H1 (cell line): ENCODE data around the gene EXD2. TPM values are rescaled to one million over a fixed set of nuclear protein-coding genes. Genes with fewer than 3 reads are reported as not detected.

Source experiments
- CTCF ChIA-PET: fragments of 300-600 bp; sonication (Branson Sonifier 250); formaldehyde crosslinking; loops from one replicate; lab custom pipeline; 2021; ENCODE audit not compliant: partially characterized antibody; lab: Charles Lee
- POLR2A ChIA-PET: fragments of 300-600 bp; sonication (Branson Sonifier 250); formaldehyde crosslinking; loops from one replicate; lab custom pipeline; 2021; ENCODE audit warnings: inconsistent platforms; ENCODE audit not compliant: partially characterized antibody; lab: Charles Lee
- DNase-seq, 2 experiments: peaks; one replicate each; pipeline versions ENCODE4 v3.0.0 to v3.0.0-alpha.2; 2010 to 2022; ENCODE audit warnings: low spot score in 2 of 2, low read depth in 1 of 2, mixed read lengths in 1 of 2
- FAIRE-seq: peaks from 2 replicates; lab custom pipeline; 2011; peaks lifted over from hg19 to GRCh38; lab: Jason Lieb, UNC
- H2AFZ ChIP-seq: 2 replicates; pipeline ENCODE4 v1.8.1; 2012; ENCODE audit warnings: low read length, inconsistent platforms
- H2AK5ac ChIP-seq: 2 replicates; pipeline ENCODE4 v1.6.1; 2013; ENCODE audit warnings: low read depth, low read length
- H2BK120ac ChIP-seq: replicated peaks from 2 replicates; pipeline ENCODE3; 2013; ENCODE audit warnings: low read depth, low read length, inconsistent platforms
- H2BK12ac ChIP-seq: 2 replicates; pipeline ENCODE4 v1.6.1; 2013; ENCODE audit warnings: low read depth, low read length
- H2BK15ac ChIP-seq: 2 replicates; pipeline ENCODE4 v1.6.1; 2013; ENCODE audit warnings: low read length
- H2BK20ac ChIP-seq: 2 replicates; pipeline ENCODE4 v1.6.1; 2013; ENCODE audit warnings: low read length
- H2BK5ac ChIP-seq: 2 replicates; pipeline ENCODE4 v1.6.1; 2013; ENCODE audit warnings: low read depth, low read length
- H3K14ac ChIP-seq: 2 replicates; pipeline ENCODE4 v1.6.1; 2013; ENCODE audit warnings: inconsistent platforms; ENCODE audit not compliant: insufficient read length
- H3K18ac ChIP-seq: 2 replicates; pipeline ENCODE4 v1.6.1; 2013; ENCODE audit warnings: low read length; ENCODE audit errors: extremely low read depth
- H3K23ac ChIP-seq: 2 replicates; pipeline ENCODE4 v1.6.1; 2013; ENCODE audit warnings: inconsistent platforms; ENCODE audit not compliant: insufficient read length
- H3K23me2 ChIP-seq: 2 replicates; pipeline ENCODE4 v1.6.1; 2013; ENCODE audit warnings: low read depth, low read length
- H3K27ac ChIP-seq: 2 replicates; pipeline ENCODE4 v1.6.1; 2011; ENCODE audit warnings: low read depth, low read length, inconsistent platforms
- H3K27me3 ChIP-seq, 4 experiments: replicated peaks in 1 of 4; 1 replicate in 1 of 4; 2 replicates in 3 of 4; pipeline versions ENCODE4 v1.6.1 to v1.8.1; 2011 to 2013; ENCODE audit warnings: low read length in 3 of 4, mild to moderate bottlenecking in 3 of 4, inconsistent platforms in 2 of 4, mixed read lengths in 2 of 4, moderate library complexity in 1 of 4; ENCODE audit not compliant: control insufficient read depth in 3 of 4, insufficient read depth in 3 of 4; ENCODE audit errors: extremely low read depth in 1 of 4
- H3K36me3 ChIP-seq, 4 experiments: 2 replicates each; pipeline versions ENCODE4 v1.6.1 to v1.8.1; 2011 to 2013; ENCODE audit warnings: mild to moderate bottlenecking in 4 of 4, low read length in 3 of 4, moderate library complexity in 2 of 4, control low read depth in 1 of 4, inconsistent platforms in 1 of 4; ENCODE audit not compliant: insufficient read depth in 4 of 4, control insufficient read depth in 2 of 4
- H3K4ac ChIP-seq: replicated peaks from 2 replicates; pipeline ENCODE3; 2013; ENCODE audit warnings: low read length, low read depth, mixed read lengths, inconsistent platforms; ENCODE audit not compliant: insufficient read length
- H3K4me1 ChIP-seq, 4 experiments: replicated peaks in 1 of 4; 1 replicate in 1 of 4; 2 replicates in 3 of 4; pipeline versions ENCODE4 v1.6.1 to v1.8.1; 2011 to 2013; ENCODE audit warnings: low read length in 3 of 4, inconsistent platforms in 2 of 4, mixed read lengths in 1 of 4; ENCODE audit not compliant: insufficient read depth in 4 of 4, control insufficient read depth in 3 of 4
- H3K4me2 ChIP-seq, 2 experiments: 2 replicates each; pipeline versions ENCODE4 v1.6.1 to v1.8.1; 2011 to 2013; ENCODE audit warnings: low read depth in 2 of 2, low read length in 2 of 2, control low read depth in 1 of 2, inconsistent platforms in 1 of 2, mild to moderate bottlenecking in 1 of 2; ENCODE audit not compliant: insufficient read depth in 1 of 2
- H3K4me3 ChIP-seq, 4 experiments: fragments of 200-600, 300-600 bp in 1 of 4; sonication (generic), shearing (Covaris generic), sonication (Bioruptor Twin) in 1 of 4; 2 replicates each; pipeline versions ENCODE4 v1.5.1 to v1.8.1; 2011 to 2016; ENCODE audit warnings: low read length in 4 of 4, low read depth in 3 of 4, control low read depth in 2 of 4, inconsistent platforms in 2 of 4, mild to moderate bottlenecking in 2 of 4, mixed read lengths in 1 of 4, moderate library complexity in 1 of 4; ENCODE audit not compliant: insufficient read depth in 2 of 4; ENCODE audit errors: extremely low read depth in 1 of 4
- H3K56ac ChIP-seq: replicated peaks from 2 replicates; pipeline ENCODE3; 2013; ENCODE audit warnings: low read depth, mild to moderate bottlenecking, mixed read lengths, low read length, inconsistent platforms; ENCODE audit not compliant: insufficient read length
- H3K79me1 ChIP-seq: 2 replicates; pipeline ENCODE4 v1.6.1; 2013; ENCODE audit warnings: low read depth, low read length, control low read depth
- H3K79me2 ChIP-seq, 2 experiments: 2 replicates each; pipeline versions ENCODE4 v1.6.1 to v1.8.1; 2012 to 2013; ENCODE audit warnings: low read length in 2 of 2, mild to moderate bottlenecking in 2 of 2, inconsistent platforms in 1 of 2; ENCODE audit not compliant: insufficient read depth in 2 of 2, control insufficient read depth in 1 of 2
- H3K9ac ChIP-seq, 4 experiments: replicated peaks in 1 of 4; 1 replicate in 1 of 4; 2 replicates in 3 of 4; pipeline versions ENCODE4 v1.6.1 to v1.8.1; 2011 to 2013; ENCODE audit warnings: low read depth in 3 of 4, low read length in 3 of 4, control low read depth in 2 of 4, mild to moderate bottlenecking in 2 of 4, moderate library complexity in 2 of 4, inconsistent platforms in 1 of 4; ENCODE audit errors: extremely low read depth in 1 of 4
- H3K9me3 ChIP-seq, 2 experiments: 2 replicates each; pipeline versions ENCODE4 v1.6.1 to v1.8.1; 2012 to 2013; ENCODE audit warnings: mild to moderate bottlenecking in 2 of 2, moderate library complexity in 2 of 2, control low read depth in 1 of 2, inconsistent platforms in 1 of 2, low read depth in 1 of 2, low read length in 1 of 2, mixed read lengths in 1 of 2; ENCODE audit not compliant: insufficient read depth in 2 of 2
- H4K20me1 ChIP-seq, 2 experiments: replicated peaks in 1 of 2; 2 replicates each; pipeline versions ENCODE3 to v1.8.1; 2011 to 2013; ENCODE audit warnings: inconsistent platforms in 2 of 2, low read length in 2 of 2, mild to moderate bottlenecking in 1 of 2; ENCODE audit not compliant: insufficient read depth in 2 of 2, control insufficient read depth in 1 of 2
- H4K5ac ChIP-seq: 2 replicates; pipeline ENCODE4 v1.6.1; 2013; ENCODE audit warnings: low read length, low read depth, mixed read lengths, inconsistent platforms; ENCODE audit not compliant: insufficient read length
- H4K8ac ChIP-seq: 2 replicates; pipeline ENCODE4 v1.8.0; 2013; ENCODE audit warnings: mild to moderate bottlenecking, moderate library complexity, low read length, inconsistent platforms; ENCODE audit not compliant: insufficient read depth; ENCODE audit errors: extremely low read depth
- H4K91ac ChIP-seq: replicated peaks from 2 replicates; pipeline ENCODE3; 2013; ENCODE audit warnings: low read length, mixed read lengths, inconsistent platforms; ENCODE audit not compliant: insufficient read length
- CBX8 ChIP-seq: fragments of 300-800, 300-1000 bp; sonication (generic); IDR thresholded peaks from 2 replicates; pipeline ENCODE4 v1.7.1; 2016; ENCODE audit warnings: low read depth, low read length, borderline replicate concordance
- EZH2 ChIP-seq: fragments of 200-600 bp; sonication (generic); IDR thresholded peaks from 2 replicates; pipeline ENCODE4 v1.7.1; 2012; ENCODE audit warnings: low read depth, mild to moderate bottlenecking, moderate library complexity, low read length, inconsistent platforms; ENCODE audit not compliant: severe bottlenecking
- NANOG ChIP-seq: IDR thresholded peaks from 2 replicates; pipeline ENCODE4 v1.6.1; 2011; ENCODE audit warnings: low read length, low read depth, mild to moderate bottlenecking, inconsistent platforms; ENCODE audit not compliant: insufficient read depth, poor library complexity, severe bottlenecking
- SUZ12 ChIP-seq: fragments of 200-600 bp; sonication (generic); IDR thresholded peaks from 2 replicates; pipeline ENCODE4 v1.6.1; 2012; ENCODE audit warnings: mild to moderate bottlenecking, inconsistent platforms, low read length, moderate library complexity, mixed read lengths
- YY1 ChIP-seq: IDR thresholded peaks from 2 replicates; pipeline ENCODE4 v1.6.1; 2011; ENCODE audit warnings: low read depth, mild to moderate bottlenecking, low read length
- ZNF274 ChIP-seq: IDR thresholded peaks from 2 replicates; pipeline ENCODE4 v1.7.0; 2012; ENCODE audit warnings: low read length, borderline replicate concordance; ENCODE audit errors: extremely low read depth
- WGBS, 2 experiments: shearing (Covaris generic) in 1 of 2; methylation state at CpG; one replicate each; pipeline versions ENCODE4 v1.1.6 to v1.1.7; 2013 to 2015; ENCODE audit warnings: low lambda C conversion rate in 2 of 2, mixed read lengths in 2 of 2, inconsistent platforms in 1 of 2, low coverage in 1 of 2, missing lambda C conversion rate in 1 of 2; ENCODE audit not compliant: insufficient replicate concordance in 2 of 2, insufficient coverage in 1 of 2, insufficient read length in 1 of 2; ENCODE audit errors: extremely low coverage in 1 of 2, missing lambda C conversion rate in 1 of 2; 5-methylcytosine and 5-hydroxymethylcytosine counted together
- polyA plus RNA-seq, 7 experiments: library from polyadenylated mRNA; depleted of rRNA in 3 of 7; stranded (reverse) in 5 of 7; unstranded in 2 of 7; fragments of >200 nt in 5 of 7; fragments of 200-250 nt in 2 of 7; gene quantifications; 1 replicate in 5 of 7; 2 replicates in 1 of 7; 4 replicates in 1 of 7; pipeline versions ENCODE4 v1.2.1 to v1.2.3, GENCODE V29; 2011 to 2013; ENCODE audit warnings: missing spikeins in 2 of 7, mixed read lengths in 2 of 7
- total RNA-seq: library from RNA; stranded (reverse); fragmentation: NEBNext Ultra II Directional; extraction: Animal tissue kit (Norgen Biotek cat#: 25700); gene quantifications from 2 replicates; pipeline ENCODE4 v1.2.1, GENCODE V29; 2021
- TF ChIP-seq, protein P1 (sequence below): IDR thresholded peaks from 2 replicates; pipeline ENCODE4 v1.6.1; 2012; ENCODE audit warnings: inconsistent platforms

The EXD2 gene
- total and polyA plus RNA-seq, 2 of the 8 experiments (the other 6 are each of a cell fraction or from before 2014, with no cell fraction given) = 11.9 to 25.9 TPM

DNA sequence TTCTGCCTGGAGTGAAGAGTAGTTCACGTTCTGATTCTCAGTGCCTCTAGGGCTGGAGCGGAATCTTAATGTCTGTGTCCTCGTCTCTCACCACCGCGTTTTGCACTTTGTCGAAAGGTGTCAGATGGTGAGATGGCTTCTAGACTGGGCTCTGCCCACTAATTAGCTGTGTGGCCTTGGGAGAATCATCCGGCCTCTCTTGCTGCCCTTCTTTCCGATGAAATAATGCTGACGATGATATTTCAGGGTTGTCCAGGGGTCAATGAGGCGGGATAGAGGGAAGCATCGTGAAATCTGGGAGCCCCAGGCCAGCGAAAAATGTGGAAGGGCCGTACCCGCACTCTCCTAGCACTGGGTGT, 67.8 kb downstream of the EXD2 start:
- no peak overlapping the region for H2BK12ac ChIP-seq
- H3K56ac ChIP-seq = no peak overlapping the region
- no peaks in the 10 kb centered on the region for H3K36me3 ChIP-seq
- peak overlapping the region in 1 of 4 experiments; percentile 6; a peak in 1 of 7 replicates for H3K9ac ChIP-seq
- H3K79me2 ChIP-seq = no peaks in the 10 kb centered on the region
- H3K4me2 ChIP-seq = peak overlapping the region; percentile 84 to 98
- H4K91ac ChIP-seq = no peak overlapping the region
- peak; percentile 64; the same call in 1 of the 2 replicates for TF ChIP-seq SUZ12
- no peak for TF ChIP-seq NANOG
- no peak for TF ChIP-seq ZNF274
- TF ChIP-seq, protein P1, sequence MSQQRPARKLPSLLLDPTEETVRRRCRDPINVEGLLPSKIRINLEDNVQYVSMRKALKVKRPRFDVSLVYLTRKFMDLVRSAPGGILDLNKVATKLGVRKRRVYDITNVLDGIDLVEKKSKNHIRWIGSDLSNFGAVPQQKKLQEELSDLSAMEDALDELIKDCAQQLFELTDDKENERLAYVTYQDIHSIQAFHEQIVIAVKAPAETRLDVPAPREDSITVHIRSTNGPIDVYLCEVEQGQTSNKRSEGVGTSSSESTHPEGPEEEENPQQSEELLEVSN = no peak
- peak; percentile 33 for TF ChIP-seq EZH2
- TF ChIP-seq YY1 = no peak
- no peak for TF ChIP-seq CBX8
- H3K23me2 ChIP-seq = peaks cover 21% of the 10 kb centered on the region
- no peaks in the 10 kb centered on the region for H3K79me1 ChIP-seq
- ChIA-PET POLR2A (interaction anchor here (0.5 to 1.0 kb wide), 4 partner anchors 28 to 230 kb away, joined by 3 to 5 read pairs (median 4); partner anchors contain the start of genes ERH and SLC39A9), CTCF (interaction anchor here (0.9 to 7.0 kb wide), 15 partner anchors 8 to 110 kb away, joined by 3 to 46 read pairs (median 5); no protein-coding TSS in a partner anchor)
- H2AK5ac ChIP-seq = no peak overlapping the region
- H2BK20ac ChIP-seq = no peak overlapping the region
- DNase-seq = no peak
- peak overlapping the region; percentile 16; the same call in 1 of the 2 replicates for H2AFZ ChIP-seq
- H4K20me1 ChIP-seq = peaks cover 0 to 2% of the 10 kb centered on the region in 2 experiments
- H2BK5ac ChIP-seq = no peak overlapping the region
- H2BK15ac ChIP-seq = 0 out of 2 replicates have a peak overlapping the region, but pooled peaks have one; percentile 61
- peak overlapping the region; percentile 32; the same call in 1 of the 2 replicates for H3K18ac ChIP-seq
- H3K23ac ChIP-seq = no peak overlapping the region
- H3K4me1 ChIP-seq = peaks cover 5 to 13% (median 9%) of the 10 kb centered on the region in 4 experiments
- H3K14ac ChIP-seq = no peak overlapping the region
- H3K4ac ChIP-seq = no peak overlapping the region
- H4K8ac ChIP-seq = peak overlapping the region; percentile 11; the same call in 1 of the 2 replicates
- FAIRE-seq = no peak
- H3K9me3 ChIP-seq = no peaks in the 10 kb centered on the region
- peak overlapping the region; percentile 67 to 94 (median 78) for H3K4me3 ChIP-seq
- no peak overlapping the region for H2BK120ac ChIP-seq
- peaks cover 13 to 57% (median 43%) of the 10 kb centered on the region in 4 experiments for H3K27me3 ChIP-seq
- 16% methylated on average over 14 of the region's 14 CpGs; no CpG with 5 or more reads in 1 of the 2 experiments for WGBS, 2 experiments
- no peak overlapping the region for H4K5ac ChIP-seq
- no peak overlapping the region for H3K27ac ChIP-seq
